ENCODE measurements around the gene CFAP210. TPM values are rescaled to one million over a fixed set of nuclear protein-coding genes. Genes with fewer than 3 reads are reported as not detected.
A peak's percentile ranks its signal among the peaks of the same experiment; 100 is the strongest.

CFAP210 gene
- total and polyA plus RNA-seq, 2 donors (not counting 1 experiment from before 2014, with no cell fraction given), result not detected

- Histone ChIP-seq H4K20me1 (ENCODE audit: control insufficient read depth, extremely low read depth, insufficient read depth, low read length) (no peaks in the 10 kb centered on the region), H3K79me2 (ENCODE audit: control insufficient read depth, insufficient read depth, low read length) (no peaks in the 10 kb centered on the region), H3K36me3 (ENCODE audit: control insufficient read depth, insufficient read depth, low read length) (no peaks in the 10 kb centered on the region), H2AFZ (ENCODE audit: low read length) (no peak overlapping the region), H3K4me2 (ENCODE audit: extremely low read depth, insufficient read depth, low read length) (no peak overlapping the region), H3K4me3 (replicated peaks in 1 of 4; ENCODE audit: control extremely low read depth in 1 of 4, insufficient read depth in 1 of 4, low read depth in 3 of 4, low read length in 4 of 4) (no peak overlapping the region), H3K4me1 (ENCODE audit: control insufficient read depth, extremely low read depth, insufficient read depth, low read length) (no peaks in the 10 kb centered on the region), H3K9me3 (ENCODE audit: control insufficient read depth, insufficient read depth, low read depth, low read length) (no peaks in the 10 kb centered on the region), H3K27ac (ENCODE audit: insufficient read depth, low read length) (no peak overlapping the region), H3K9ac (ENCODE audit: insufficient read depth, low read length) (no peak overlapping the region), H3K27me3 (ENCODE audit: control insufficient read depth, insufficient read depth, low read length) (no peaks in the 10 kb centered on the region)
- TF ChIP-seq CTCF (conservative IDR thresholded peaks at IDR 0.05 in 1 of 2, IDR thresholded peaks at IDR 0.05 in 1 of 2; ENCODE audit: low read depth in 1 of 2, low read length in 2 of 2) (no peak), EZH2 (IDR thresholded peaks at IDR 0.05; ENCODE audit: low read length, missing control alignments) (no peak)
- DNase-seq (ENCODE audit: low read depth in 2 of 2), result no peak
Observed at GRCh38 chr2:169709981-169710380, 15.8 kb upstream of the CFAP210 start.

GRCh38 chr2:169709331-169709730 lies 15.1 kb upstream of the CFAP210 start:
- TF ChIP-seq EZH2 (IDR thresholded peaks at IDR 0.05; ENCODE audit: low read length, missing control alignments) (no peak), CTCF (conservative IDR thresholded peaks at IDR 0.05 in 1 of 2, IDR thresholded peaks at IDR 0.05 in 1 of 2; ENCODE audit: low read depth in 1 of 2, low read length in 2 of 2) (no peak)
- DNase-seq (ENCODE audit: low read depth in 2 of 2), result peak in 1 of 2 donors; percentile 35

GRCh38 chr2:169707626-169708025 lies 13.4 kb upstream of the CFAP210 start:
- Histone ChIP-seq H3K9me3 (ENCODE audit: control insufficient read depth, insufficient read depth, low read depth, low read length) (no peaks in the 10 kb centered on the region), H2AFZ (ENCODE audit: low read length) (no peak overlapping the region), H3K4me3 (replicated peaks in 1 of 4; ENCODE audit: control extremely low read depth in 1 of 4, insufficient read depth in 1 of 4, low read depth in 3 of 4, low read length in 4 of 4) (no peak overlapping the region), H3K79me2 (ENCODE audit: control insufficient read depth, insufficient read depth, low read length) (no peaks in the 10 kb centered on the region), H3K9ac (ENCODE audit: insufficient read depth, low read length) (no peak overlapping the region), H3K4me1 (ENCODE audit: control insufficient read depth, extremely low read depth, insufficient read depth, low read length) (no peaks in the 10 kb centered on the region), H4K20me1 (ENCODE audit: control insufficient read depth, extremely low read depth, insufficient read depth, low read length) (no peaks in the 10 kb centered on the region), H3K27ac (ENCODE audit: insufficient read depth, low read length) (no peak overlapping the region), H3K27me3 (ENCODE audit: control insufficient read depth, insufficient read depth, low read length) (no peaks in the 10 kb centered on the region), H3K4me2 (ENCODE audit: extremely low read depth, insufficient read depth, low read length) (no peak overlapping the region), H3K36me3 (ENCODE audit: control insufficient read depth, insufficient read depth, low read length) (no peaks in the 10 kb centered on the region)
- TF ChIP-seq EZH2 (IDR thresholded peaks at IDR 0.05; ENCODE audit: low read length, missing control alignments), result no peak
- TF ChIP-seq CTCF (conservative IDR thresholded peaks at IDR 0.05 in 1 of 2, IDR thresholded peaks at IDR 0.05 in 1 of 2; ENCODE audit: low read depth in 1 of 2, low read length in 2 of 2), result no peak
- DNase-seq (ENCODE audit: low read depth in 2 of 2), result no peak

More at GRCh38 chr2:169709331-169709730, 15.1 kb upstream of the CFAP210 start:
- no peaks in the 10 kb centered on the region for H3K9me3 ChIP-seq (ENCODE audit: control insufficient read depth, insufficient read depth, low read depth, low read length)
- no peaks in the 10 kb centered on the region for H3K79me2 ChIP-seq (ENCODE audit: control insufficient read depth, insufficient read depth, low read length)
- H3K4me2 ChIP-seq (ENCODE audit: extremely low read depth, insufficient read depth, low read length), result no peak overlapping the region
- H3K9ac ChIP-seq (ENCODE audit: insufficient read depth, low read length), result no peak overlapping the region
- no peak overlapping the region for H3K27ac ChIP-seq (ENCODE audit: insufficient read depth, low read length)
- no peaks in the 10 kb centered on the region for H3K27me3 ChIP-seq (ENCODE audit: control insufficient read depth, insufficient read depth, low read length)
- H2AFZ ChIP-seq (ENCODE audit: low read length), result no peak overlapping the region
- no peaks in the 10 kb centered on the region for H4K20me1 ChIP-seq (ENCODE audit: control insufficient read depth, extremely low read depth, insufficient read depth, low read length)
- H3K36me3 ChIP-seq (ENCODE audit: control insufficient read depth, insufficient read depth, low read length), result no peaks in the 10 kb centered on the region
- no peak overlapping the region for H3K4me3 ChIP-seq (replicated peaks in 1 of 4; ENCODE audit: control extremely low read depth in 1 of 4, insufficient read depth in 1 of 4, low read depth in 3 of 4, low read length in 4 of 4)
- H3K4me1 ChIP-seq (ENCODE audit: control insufficient read depth, extremely low read depth, insufficient read depth, low read length), result no peaks in the 10 kb centered on the region

All from fibroblast of lung (primary cell).